Measurements from ENCODE around the gene OAS2.

- TF ChIP-seq CTCF (IDR thresholded peaks at IDR 0.05 in 8 of 11, conservative IDR thresholded peaks at IDR 0.05 in 3 of 11) = no peak
- TF ChIP-seq POLR2A (IDR thresholded peaks at IDR 0.05) = no peak
- no peak for TF ChIP-seq POLR2AphosphoS5 (IDR thresholded peaks at IDR 0.05)
Observed at GRCh38 chr12:113054948-113055486, 76.7 kb downstream of the OAS2 start.
